A673 (cell line): Measurements from ENCODE around the gene FNDC7.

ENCODE experiments used
- CTCF ChIP-seq: fragments of 300-800, 200-600 bp; sonication (generic); conservative IDR thresholded peaks from 2 replicates; pipeline ENCODE4 v1.5.1; 2017; ENCODE audit warnings: low read depth, mild to moderate bottlenecking, antibody characterized with exemption, low read length, moderate library complexity, mixed read lengths
- EZH2 ChIP-seq: fragments of 200-600 bp; sonication (generic); IDR thresholded peaks from 2 replicates; pipeline ENCODE4 v1.6.1; 2017; ENCODE audit warnings: borderline replicate concordance, low read depth, mild to moderate bottlenecking, mixed read lengths, antibody characterized with exemption, low read length; ENCODE audit not compliant: poor library complexity, severe bottlenecking

GRCh38 chr1:108686614-108687313, 25.9 kb upstream of the FNDC7 start:
- TF ChIP-seq CTCF (no peak), EZH2 (no peak)
